NCI-H446 treated with DMSO at 0.1 percent for 48 hours (cell line): ENCODE results near the gene SRSF12.
"Not testable (repeated sequence)": the region's sequence is repeated elsewhere in the genome, so short reads cannot be mapped to it uniquely, and the experiment has no call there.

Experiments
- DNase-seq: peaks from one replicate; lab custom pipeline; 2025; lab: John Stamatoyannopoulos, UW

Gene SRSF12

DNA sequence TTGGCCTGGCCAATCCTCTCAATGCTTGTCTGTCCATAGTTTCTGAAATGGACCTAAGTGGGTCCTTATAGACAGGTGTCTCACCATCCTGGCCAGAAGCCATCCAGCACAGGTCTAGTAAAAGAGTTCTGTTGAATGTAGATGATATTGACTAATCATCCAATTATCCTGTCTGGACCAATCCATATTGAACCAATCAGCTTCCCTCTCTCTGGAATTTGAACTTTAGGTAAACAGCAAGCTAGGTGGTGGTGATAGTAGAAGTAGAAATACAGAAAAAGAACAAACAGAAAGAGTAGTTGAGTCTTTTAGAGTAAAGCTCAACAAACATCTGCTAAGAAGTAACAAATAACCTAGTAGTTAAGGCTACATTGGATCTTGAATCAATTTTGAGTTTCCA is 46.8 kb downstream of the SRSF12 start:
- no peak for DNase-seq

DNA sequence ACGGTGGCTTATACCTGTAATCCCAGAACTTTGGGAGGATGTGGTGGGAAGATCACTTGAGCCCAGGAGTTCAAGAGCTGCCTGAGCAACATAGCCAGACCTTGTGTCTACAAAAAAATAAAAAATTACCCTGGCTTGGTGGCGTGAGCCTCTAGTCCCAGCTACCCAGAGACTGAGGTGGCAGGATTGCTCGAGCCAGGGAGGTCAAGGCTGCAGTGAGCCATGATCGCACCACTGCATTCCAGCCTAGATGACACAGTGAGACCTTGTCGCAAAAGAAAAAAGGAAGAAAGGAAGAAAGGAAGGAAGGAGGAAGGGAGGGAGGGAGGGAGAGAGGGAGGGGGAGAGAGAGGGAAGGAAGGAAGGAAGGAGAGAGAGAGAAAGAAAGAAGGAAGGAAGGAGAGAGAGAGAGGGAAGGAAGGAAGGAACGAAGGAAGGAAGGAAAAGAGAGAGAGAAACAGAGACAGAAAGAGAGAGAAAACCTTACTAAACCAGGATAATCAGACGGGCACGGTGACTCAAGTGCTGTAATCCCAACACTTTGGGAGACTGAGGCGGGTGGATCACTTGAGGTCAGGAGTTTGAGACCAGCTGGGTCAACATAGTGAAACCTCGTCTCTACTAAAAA is 48.2 kb downstream of the SRSF12 start:
- DNase-seq = no peak

GRCh38 chr6:89068695-89069094 is 49.2 kb downstream of the SRSF12 start:
- DNase-seq = no peak

DNA sequence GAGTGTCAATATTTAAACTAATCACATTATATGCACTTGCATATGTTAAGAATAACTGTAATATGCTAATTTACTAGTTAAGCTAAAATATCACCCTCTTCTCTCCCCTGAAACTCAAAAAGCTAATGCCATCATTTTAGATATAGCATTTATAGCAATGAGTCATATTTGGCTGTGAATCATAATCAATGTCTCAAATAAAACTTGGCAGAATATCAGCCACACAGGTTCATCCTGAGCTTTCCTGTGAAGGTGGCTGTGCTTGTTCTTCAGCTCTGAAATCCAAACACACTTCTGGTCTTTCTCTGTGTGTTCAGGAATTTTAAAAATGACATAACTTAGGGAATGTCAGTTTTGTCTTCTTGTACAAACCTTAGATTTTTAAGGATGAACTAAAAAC is 50.1 kb downstream of the SRSF12 start:
- DNase-seq = no peak

GRCh38 chr6:89066940-89067646 is 50.8 kb downstream of the SRSF12 start:
- DNase-seq = no peak

- DNase-seq = not testable (repeated sequence)
Observed at GRCh38 chr6:89066121-89066520, 51.8 kb downstream of the SRSF12 start.

DNA sequence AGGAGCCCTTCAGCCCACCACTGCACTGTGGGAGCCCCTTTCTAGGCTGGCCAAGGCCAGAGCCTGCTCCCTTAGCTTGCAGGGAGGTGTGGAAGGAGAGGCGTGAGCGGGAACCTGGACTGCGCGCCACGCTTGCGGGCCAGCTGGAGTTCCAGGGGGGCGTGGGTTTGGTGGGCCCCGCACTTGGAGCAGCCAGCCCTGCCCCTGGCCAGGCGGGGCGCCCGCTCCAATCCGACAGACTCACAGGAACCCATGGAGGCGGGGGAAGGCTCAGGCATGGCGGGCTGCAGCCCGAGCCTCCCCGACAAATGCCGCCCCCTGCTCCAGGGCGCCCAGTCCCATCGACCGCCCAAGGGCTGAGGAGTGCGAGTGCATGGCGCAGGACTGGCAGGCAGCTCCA is 52.9 kb downstream of the SRSF12 start:
- not testable (repeated sequence) for DNase-seq

- no peak for DNase-seq
Observed at GRCh38 chr6:89063881-89064280, 54.0 kb downstream of the SRSF12 start.

GRCh38 chr6:89059227-89059626 is 58.6 kb downstream of the SRSF12 start:
- DNase-seq = no peak

DNA sequence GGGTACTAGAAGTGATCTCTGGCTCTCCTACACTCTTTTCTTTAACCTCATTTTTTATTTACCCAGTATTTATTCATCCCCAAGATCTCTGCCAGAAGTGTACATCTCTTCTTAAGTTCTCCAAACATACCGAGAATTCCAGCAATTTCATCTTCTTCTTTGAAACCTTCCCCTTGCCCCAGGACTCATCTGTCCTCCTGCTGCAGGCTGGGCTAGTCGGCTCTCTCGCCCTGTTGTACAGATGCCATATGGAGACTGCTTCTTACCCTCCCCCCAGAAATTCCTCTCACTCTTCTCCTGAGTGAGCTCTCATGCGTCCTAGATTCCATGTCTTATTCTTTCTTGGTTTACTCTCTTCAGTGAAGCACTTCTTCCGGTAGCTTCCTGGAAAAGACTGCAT is 59.2 kb downstream of the SRSF12 start:
- DNase-seq = no peak

GRCh38 chr6:89057759-89058158 is 60.1 kb downstream of the SRSF12 start:
- DNase-seq = no peak

DNA sequence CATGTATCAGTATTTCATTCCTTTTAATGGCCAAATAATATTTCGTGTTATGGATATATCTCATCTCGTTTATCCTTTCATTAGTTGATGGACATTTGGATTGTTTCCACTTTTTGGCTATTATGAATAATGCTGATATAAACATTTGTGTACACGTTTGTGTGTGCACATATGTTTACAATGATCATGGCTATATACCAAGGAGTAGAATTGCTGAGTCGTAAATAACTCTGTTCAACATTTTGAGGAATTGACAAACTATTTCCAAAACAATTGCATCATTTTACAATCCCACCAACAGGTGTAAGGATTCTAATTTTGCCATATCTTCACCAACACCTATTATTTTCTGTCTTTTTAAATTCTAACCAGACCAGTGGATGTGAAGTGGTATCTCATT is 63.7 kb downstream of the SRSF12 start:
- no peak for DNase-seq

DNA sequence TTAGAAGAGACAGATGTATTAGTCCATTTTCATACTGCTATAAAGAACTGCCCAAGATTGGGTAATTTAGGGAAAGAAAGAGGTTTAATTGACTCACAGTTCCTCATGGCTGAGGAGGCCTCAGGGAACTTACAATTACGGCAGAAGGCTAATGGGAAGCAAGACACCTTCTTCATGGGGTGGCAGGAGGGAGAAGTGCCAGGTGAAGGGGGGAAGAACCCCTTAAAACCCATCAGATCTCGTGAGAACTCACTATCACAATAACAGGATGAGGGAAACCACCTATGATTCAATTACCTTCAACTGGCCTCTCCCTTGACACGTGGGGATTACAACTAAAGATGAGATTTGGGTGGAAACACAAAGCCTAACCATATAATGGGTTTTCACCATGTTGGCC is 66.2 kb downstream of the SRSF12 start:
- no peak for DNase-seq

DNA sequence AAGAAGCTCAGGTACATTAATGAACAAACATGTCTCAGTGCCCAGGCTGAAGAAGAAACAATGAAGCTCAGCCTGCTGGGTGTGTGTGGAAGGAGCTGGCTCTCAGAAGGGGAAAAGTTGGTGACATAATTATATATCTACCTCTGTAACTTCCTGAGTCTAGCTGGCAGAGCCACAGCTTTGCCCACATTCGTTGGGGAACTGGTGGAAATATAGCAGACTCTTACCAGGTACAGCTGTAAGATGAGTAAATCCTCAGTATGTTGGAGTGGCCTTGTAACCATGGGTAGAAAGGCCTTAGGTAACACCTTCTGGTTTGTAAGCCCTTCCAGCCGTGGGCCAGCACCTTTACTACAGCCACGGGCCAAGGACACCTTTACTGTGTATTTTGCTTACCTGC is 67.2 kb downstream of the SRSF12 start:
- no peak for DNase-seq

DNA sequence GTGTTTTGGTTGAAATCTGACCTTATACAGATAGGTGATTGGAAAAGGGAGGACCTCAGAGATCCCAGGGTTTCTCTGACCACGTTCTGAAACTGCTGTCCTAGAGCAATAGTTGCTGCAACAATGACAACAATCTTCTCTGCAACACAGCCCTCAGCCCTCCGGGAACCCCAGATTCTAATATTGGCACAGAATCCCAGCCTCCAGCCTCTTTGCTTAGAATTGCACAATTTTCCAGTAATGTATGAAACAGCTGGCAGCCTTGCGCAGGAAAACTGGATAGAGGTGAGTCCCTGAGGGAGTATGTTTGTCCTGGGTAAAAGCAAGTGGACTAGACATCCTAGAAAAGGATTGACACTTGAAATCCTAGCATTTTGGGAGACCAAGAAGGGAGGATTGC is 67.7 kb downstream of the SRSF12 start:
- no peak for DNase-seq

GRCh38 chr6:89048985-89049384 is 68.9 kb downstream of the SRSF12 start:
- peak; percentile 6 for DNase-seq

DNA sequence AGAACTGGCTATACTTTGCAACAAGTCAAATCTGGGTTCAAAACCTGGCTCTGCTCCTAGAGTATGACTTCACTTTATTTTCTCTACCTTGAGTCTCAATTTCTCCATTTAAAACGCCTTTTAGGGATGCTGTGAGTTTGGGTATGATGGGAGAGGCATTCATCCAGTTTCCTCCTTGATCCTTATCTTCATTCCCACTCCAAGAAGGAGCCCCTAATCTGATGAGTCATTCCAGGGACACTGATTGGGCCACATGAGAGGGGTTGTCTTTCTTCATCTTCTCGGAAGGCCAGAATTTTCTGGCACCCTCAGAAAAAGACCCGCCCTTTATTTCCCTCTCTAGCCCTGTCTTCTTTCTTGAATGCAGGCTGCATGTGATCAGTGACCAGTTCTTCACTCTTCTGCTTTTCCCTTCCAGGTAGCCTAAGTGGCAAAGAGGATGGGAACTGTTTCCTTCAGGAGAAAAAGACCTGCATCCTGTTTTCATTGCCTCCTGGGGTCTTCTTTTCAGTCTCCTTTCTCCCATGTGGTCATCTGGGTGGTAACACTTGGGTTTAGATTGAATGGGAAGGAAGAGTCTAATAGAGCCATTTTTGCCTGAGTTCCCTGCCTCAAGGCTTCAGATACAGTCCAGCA is 69.5 kb downstream of the SRSF12 start:
- DNase-seq = no peak

DNA sequence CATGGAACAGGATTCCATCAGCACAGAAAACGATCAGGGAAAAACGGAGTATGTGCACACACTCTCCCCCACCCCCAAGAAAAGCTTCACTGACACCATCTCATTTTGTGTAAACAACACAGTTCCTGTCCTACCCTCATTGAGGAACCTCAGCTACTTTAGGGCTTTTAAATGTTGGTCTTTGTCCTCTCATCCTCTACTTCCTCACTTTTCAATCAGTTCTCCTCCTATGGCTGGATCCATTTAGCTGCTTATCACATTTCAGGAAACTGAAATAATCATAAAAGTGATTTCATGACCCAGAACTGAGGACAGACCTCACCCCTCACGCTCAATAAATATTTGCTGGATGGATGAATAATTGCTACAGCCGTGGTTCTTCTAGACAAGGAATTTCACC is 70.4 kb downstream of the SRSF12 start:
- DNase-seq = no peak
